ENCODE data around the gene PIP4P1.
A peak's percentile ranks its signal among the peaks of the same experiment; 100 is the strongest.
"Not testable (repeated sequence)": the region's sequence is repeated elsewhere in the genome, so short reads cannot be mapped to it uniquely, and the experiment has no call there.

The PIP4P1 gene

GRCh38 chr14:20476776-20477175 lies 15.5 kb upstream of the PIP4P1 start:
- no peak for DNase-seq (ENCODE audit: low read depth)

GRCh38 chr14:20472536-20473169 lies 11.4 kb upstream of the PIP4P1 start:
- no peak for DNase-seq (ENCODE audit: low read depth)

- peak; percentile 45 for DNase-seq (ENCODE audit: low read depth)
Observed at GRCh38 chr14:20470603-20470901, 9.3 kb upstream of the PIP4P1 start.

GRCh38 chr14:20469890-20470602 lies 8.8 kb upstream of the PIP4P1 start:
- DNase-seq (ENCODE audit: low read depth) = peak; percentile 87

GRCh38 chr14:20469242-20469889 lies 8.1 kb upstream of the PIP4P1 start, which contains the start of gene PNP:
Gene PNP (plus strand): TSS chr14:20469406. CDS start chr14:20469525, 119 bp downstream.
- peak; percentile 93 for DNase-seq (ENCODE audit: low read depth)

- DNase-seq (ENCODE audit: low read depth) = peak; percentile 3
Observed at GRCh38 chr14:20468764-20469241, 7.6 kb upstream of the PIP4P1 start.

GRCh38 chr14:20460458-20461224 lies 593 bp downstream of the PIP4P1 start:
- DNase-seq (ENCODE audit: low read depth) = peak; percentile 6

GRCh38 chr14:20458031-20458789 lies 3.0 kb downstream of the PIP4P1 start:
- no peak for DNase-seq (ENCODE audit: low read depth)

GRCh38 chr14:20456971-20457370 lies 4.3 kb downstream of the PIP4P1 start:
- DNase-seq (ENCODE audit: low read depth) = no peak

GRCh38 chr14:20455355-20456300 lies 5.6 kb downstream of the PIP4P1 start:
- DNase-seq (ENCODE audit: low read depth) = peak; percentile 87

- DNase-seq (ENCODE audit: low read depth) = peak; percentile 99
Observed at GRCh38 chr14:20454516-20455354, 6.5 kb downstream of the PIP4P1 start, which contains the start of the genes APEX1 and OSGEP. Gene APEX1 (plus strand): TSS chr14:20455226. CDS start chr14:20455646, 420 bp downstream. Gene OSGEP (minus strand): TSS chr14:20454812. CDS start chr14:20454683, 129 bp downstream.

GRCh38 chr14:20452831-20453230 lies 8.4 kb downstream of the PIP4P1 start:
- not testable (repeated sequence) for DNase-seq (ENCODE audit: low read depth)

GRCh38 chr14:20446889-20447288 lies 14.3 kb downstream of the PIP4P1 start:
- DNase-seq (ENCODE audit: low read depth) = no peak

GRCh38 chr14:20443650-20444049 lies 17.6 kb downstream of the PIP4P1 start:
- not testable (repeated sequence) for DNase-seq (ENCODE audit: low read depth)

- no peak for DNase-seq (ENCODE audit: low read depth)
Observed at GRCh38 chr14:20441461-20441860, 19.8 kb downstream of the PIP4P1 start.

- DNase-seq (ENCODE audit: low read depth) = no peak
Observed at GRCh38 chr14:20440882-20441281, 20.4 kb downstream of the PIP4P1 start.

- DNase-seq (ENCODE audit: low read depth) = no peak
Observed at GRCh38 chr14:20440465-20440864, 20.8 kb downstream of the PIP4P1 start.

GRCh38 chr14:20438664-20439063 lies 22.6 kb downstream of the PIP4P1 start:
- DNase-seq (ENCODE audit: low read depth) = no peak

- peak; percentile 59 for DNase-seq (ENCODE audit: low read depth)
Observed at GRCh38 chr14:20436363-20436755, 24.9 kb downstream of the PIP4P1 start.
